ENCODE data around the gene SEZ6L.

DNA sequence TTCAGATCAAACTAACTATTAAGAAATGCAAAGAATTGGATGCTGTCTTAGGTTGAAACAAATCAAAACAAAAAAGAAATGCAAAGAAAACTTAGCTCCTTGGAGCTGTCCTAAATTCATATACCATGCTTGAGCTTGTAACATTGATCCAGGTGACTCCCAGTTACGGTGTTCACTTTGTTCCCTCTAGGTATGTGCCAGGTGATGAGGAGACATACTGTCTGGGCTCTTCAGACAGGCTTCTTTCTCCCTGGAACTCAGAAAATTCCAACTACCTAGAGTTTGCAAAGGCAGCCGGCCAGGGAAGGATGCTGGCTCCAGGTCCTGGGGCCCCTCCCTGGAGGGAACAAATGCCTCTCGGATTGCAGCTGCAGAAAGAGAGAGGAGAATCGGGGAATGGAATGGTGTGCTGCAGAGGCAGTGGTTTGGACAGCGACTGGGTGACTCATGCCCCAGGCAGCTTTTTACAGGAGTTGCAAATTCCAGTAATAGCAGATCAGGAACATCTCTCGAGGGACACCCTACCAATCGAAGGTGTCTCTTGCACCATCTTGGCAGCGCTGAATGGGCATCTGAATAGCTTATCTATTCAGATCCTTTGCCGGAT, 247.5 kb downstream of the SEZ6L start:
- TF ChIP-seq, protein P1, sequence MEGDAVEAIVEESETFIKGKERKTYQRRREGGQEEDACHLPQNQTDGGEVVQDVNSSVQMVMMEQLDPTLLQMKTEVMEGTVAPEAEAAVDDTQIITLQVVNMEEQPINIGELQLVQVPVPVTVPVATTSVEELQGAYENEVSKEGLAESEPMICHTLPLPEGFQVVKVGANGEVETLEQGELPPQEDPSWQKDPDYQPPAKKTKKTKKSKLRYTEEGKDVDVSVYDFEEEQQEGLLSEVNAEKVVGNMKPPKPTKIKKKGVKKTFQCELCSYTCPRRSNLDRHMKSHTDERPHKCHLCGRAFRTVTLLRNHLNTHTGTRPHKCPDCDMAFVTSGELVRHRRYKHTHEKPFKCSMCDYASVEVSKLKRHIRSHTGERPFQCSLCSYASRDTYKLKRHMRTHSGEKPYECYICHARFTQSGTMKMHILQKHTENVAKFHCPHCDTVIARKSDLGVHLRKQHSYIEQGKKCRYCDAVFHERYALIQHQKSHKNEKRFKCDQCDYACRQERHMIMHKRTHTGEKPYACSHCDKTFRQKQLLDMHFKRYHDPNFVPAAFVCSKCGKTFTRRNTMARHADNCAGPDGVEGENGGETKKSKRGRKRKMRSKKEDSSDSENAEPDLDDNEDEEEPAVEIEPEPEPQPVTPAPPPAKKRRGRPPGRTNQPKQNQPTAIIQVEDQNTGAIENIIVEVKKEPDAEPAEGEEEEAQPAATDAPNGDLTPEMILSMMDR (IDR thresholded peaks at IDR 0.05; ENCODE audit: poor library complexity) = no peak
- TF ChIP-seq EZH2 (IDR thresholded peaks at IDR 0.05; ENCODE audit: borderline replicate concordance) (no peak), EZH2phosphoT487 (IDR thresholded peaks at IDR 0.05; ENCODE audit: low read depth, severe bottlenecking, unreplicated experiment) (no peak)

Measured in hepatocyte (in vitro differentiated cells).